Breast epithelium (tissue), 3 donors: Measurements from ENCODE around the gene RSRC2.

Source experiments
- POLR2A ChIP-seq: fragments of 450-650 bp; IDR thresholded peaks from one replicate; pipeline ENCODE4 v1.6.1; 2016; ENCODE audit warnings: antibody characterized with exemption, mild to moderate bottlenecking, moderate library complexity
- TF ChIP-seq, protein P1 (sequence below), 3 donors: fragments of 450-650 bp; IDR thresholded peaks; one replicate each; pipeline ENCODE4 v1.5.1; 2016 to 2017; ENCODE audit warnings: antibody characterized with exemption in 3 of 3, mild to moderate bottlenecking in 3 of 3, moderate library complexity in 3 of 3

DNA sequence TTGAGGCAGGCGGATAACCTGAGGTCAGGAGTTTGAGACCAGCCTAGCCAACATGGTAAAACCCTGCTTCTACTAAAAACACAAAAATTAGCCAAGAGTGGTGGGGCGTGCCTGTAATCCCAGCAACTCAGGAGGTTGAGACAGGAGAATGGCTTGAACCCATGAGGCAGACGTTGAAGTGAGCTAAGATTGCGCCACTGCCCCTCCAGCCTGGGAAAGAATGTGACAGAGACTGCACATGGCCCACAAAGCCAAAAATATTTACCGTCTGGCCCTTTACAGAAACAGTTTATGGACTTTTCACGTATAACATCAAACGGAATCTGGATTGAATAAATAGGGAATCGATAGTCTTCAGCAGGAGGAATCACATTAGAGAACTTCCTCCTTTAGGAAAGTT is 3.5 kb downstream of the RSRC2 start:
- TF ChIP-seq POLR2A: no peak
- TF ChIP-seq, protein P1, sequence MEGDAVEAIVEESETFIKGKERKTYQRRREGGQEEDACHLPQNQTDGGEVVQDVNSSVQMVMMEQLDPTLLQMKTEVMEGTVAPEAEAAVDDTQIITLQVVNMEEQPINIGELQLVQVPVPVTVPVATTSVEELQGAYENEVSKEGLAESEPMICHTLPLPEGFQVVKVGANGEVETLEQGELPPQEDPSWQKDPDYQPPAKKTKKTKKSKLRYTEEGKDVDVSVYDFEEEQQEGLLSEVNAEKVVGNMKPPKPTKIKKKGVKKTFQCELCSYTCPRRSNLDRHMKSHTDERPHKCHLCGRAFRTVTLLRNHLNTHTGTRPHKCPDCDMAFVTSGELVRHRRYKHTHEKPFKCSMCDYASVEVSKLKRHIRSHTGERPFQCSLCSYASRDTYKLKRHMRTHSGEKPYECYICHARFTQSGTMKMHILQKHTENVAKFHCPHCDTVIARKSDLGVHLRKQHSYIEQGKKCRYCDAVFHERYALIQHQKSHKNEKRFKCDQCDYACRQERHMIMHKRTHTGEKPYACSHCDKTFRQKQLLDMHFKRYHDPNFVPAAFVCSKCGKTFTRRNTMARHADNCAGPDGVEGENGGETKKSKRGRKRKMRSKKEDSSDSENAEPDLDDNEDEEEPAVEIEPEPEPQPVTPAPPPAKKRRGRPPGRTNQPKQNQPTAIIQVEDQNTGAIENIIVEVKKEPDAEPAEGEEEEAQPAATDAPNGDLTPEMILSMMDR (IDR thresholded peaks at IDR 0.05): no peak
